IMR-90 (cell line): ENCODE data around the gene HCFC1R1. TPM values are rescaled to one million over a fixed set of nuclear protein-coding genes. Genes with fewer than 3 reads are reported as not detected.

Experiments used
- ATAC-seq: fragments of 200-7000 bp; cut with Tn5 transposase; 2 replicates; pipeline ENCODE4 v1.9.1; 2020; ENCODE audit warnings: low read depth, mild to moderate bottlenecking, moderate library complexity
- BruUV-seq: library from RNA; stranded (reverse); fragments of 400-500 nt; replicated peaks from 2 replicates; lab custom pipeline; 2021; lab: Mats Ljungman, UMichigan
- CTCF ChIA-PET: fragments of 300-600 bp; formaldehyde crosslinking; extraction: SDS; loops from one replicate; lab custom pipeline; 2021; ENCODE audit warnings: antibody characterized with exemption; lab: Yijun Ruan, JAX
- POLR2A ChIA-PET: fragments of 300-600 bp; sonication (Branson Sonifier 250); formaldehyde crosslinking; loops from one replicate; lab custom pipeline; 2022; ENCODE audit warnings: antibody characterized with exemption; ENCODE audit not compliant: unreplicated experiment; lab: Charles Lee
- DNase-seq: peaks from one replicate; pipeline ENCODE4 v3.0.0; 2013
- H2AFZ ChIP-seq: replicated peaks from 2 replicates; pipeline ENCODE3; 2013; ENCODE audit warnings: low read length, mild to moderate bottlenecking; ENCODE audit not compliant: poor library complexity
- H2AK5ac ChIP-seq: 2 replicates; pipeline ENCODE4 v1.6.1; 2013; ENCODE audit warnings: low read depth, low read length, inconsistent platforms
- H2AK9ac ChIP-seq: replicated peaks from 2 replicates; pipeline ENCODE3; 2013; ENCODE audit warnings: mild to moderate bottlenecking, low read depth, low read length, moderate library complexity; ENCODE audit not compliant: poor library complexity
- H2BK120ac ChIP-seq: 2 replicates; pipeline ENCODE4 v1.6.1; 2013; ENCODE audit warnings: low read depth, low read length, inconsistent platforms
- H2BK15ac ChIP-seq: 3 replicates; pipeline ENCODE4 v1.6.1; 2013; ENCODE audit warnings: low read depth, low read length, inconsistent platforms
- H2BK20ac ChIP-seq: 2 replicates; pipeline ENCODE4 v1.6.1; 2013; ENCODE audit warnings: low read depth, mild to moderate bottlenecking, inconsistent platforms, low read length, moderate library complexity
- H2BK5ac ChIP-seq: 2 replicates; pipeline ENCODE4 v1.6.1; 2013; ENCODE audit warnings: mild to moderate bottlenecking, low read depth, low read length, inconsistent platforms; ENCODE audit not compliant: poor library complexity, severe bottlenecking
- H3K14ac ChIP-seq: replicated peaks from 2 replicates; pipeline ENCODE4 v1.6.1; 2013; ENCODE audit warnings: low read depth, low read length, inconsistent platforms
- H3K18ac ChIP-seq: 2 replicates; pipeline ENCODE4 v1.6.1; 2013; ENCODE audit warnings: low read depth, low read length, control low read depth
- H3K23ac ChIP-seq: 2 replicates; pipeline ENCODE4 v1.6.1; 2013; ENCODE audit warnings: low read depth, low read length, inconsistent platforms
- H3K27ac ChIP-seq: 2 replicates; pipeline ENCODE4 v1.5.1; 2013; ENCODE audit warnings: mild to moderate bottlenecking, control low read depth, low read length; ENCODE audit not compliant: insufficient read depth
- H3K27me3 ChIP-seq: 2 replicates; pipeline ENCODE4 v1.6.1; 2013; ENCODE audit warnings: low read length; ENCODE audit not compliant: control insufficient read depth, insufficient read depth
- H3K36me3 ChIP-seq: 2 replicates; pipeline ENCODE4 v1.6.1; 2013; ENCODE audit warnings: low read length, mixed read lengths; ENCODE audit not compliant: control insufficient read depth, insufficient read depth
- H3K4ac ChIP-seq: 2 replicates; pipeline ENCODE4 v1.6.1; 2013; ENCODE audit warnings: low read depth, low read length, inconsistent platforms
- H3K4me1 ChIP-seq: 2 replicates; pipeline ENCODE4 v1.6.1; 2013; ENCODE audit warnings: low read length, mixed read lengths; ENCODE audit not compliant: control insufficient read depth, insufficient read depth
- H3K4me2 ChIP-seq: 2 replicates; pipeline ENCODE4 v1.6.1; 2013; ENCODE audit warnings: low read depth, mild to moderate bottlenecking, control low read depth, low read length, moderate library complexity
- H3K4me3 ChIP-seq: 2 replicates; pipeline ENCODE4 v1.5.1; 2013; ENCODE audit warnings: low read depth, mild to moderate bottlenecking, control low read depth, low read length, moderate library complexity; ENCODE audit not compliant: insufficient read depth
- H3K56ac ChIP-seq: 2 replicates; pipeline ENCODE4 v1.6.1; 2013; ENCODE audit warnings: low read length, inconsistent platforms; ENCODE audit not compliant: insufficient read depth; ENCODE audit errors: extremely low read depth
- H3K79me1 ChIP-seq, 2 experiments: 2 replicates each; pipeline ENCODE4 v1.6.1; 2013; ENCODE audit warnings: low read length in 2 of 2, inconsistent platforms in 1 of 2, low read depth in 1 of 2
- H3K9ac ChIP-seq: 2 replicates; pipeline ENCODE4 v1.6.1; 2013; ENCODE audit warnings: low read depth, low read length, control low read depth
- H3K9me1 ChIP-seq: 2 replicates; pipeline ENCODE4 v1.6.1; 2013; ENCODE audit warnings: low read length, inconsistent platforms; ENCODE audit not compliant: insufficient read depth
- H3K9me3 ChIP-seq: 2 replicates; pipeline ENCODE4 v1.6.1; 2013; ENCODE audit warnings: low read length; ENCODE audit not compliant: control insufficient read depth, insufficient read depth
- H4K20me1 ChIP-seq: 2 replicates; pipeline ENCODE4 v1.6.1; 2013; ENCODE audit warnings: low read length, inconsistent platforms; ENCODE audit not compliant: insufficient read depth
- H4K5ac ChIP-seq: 2 replicates; pipeline ENCODE4 v1.6.1; 2013; ENCODE audit warnings: mild to moderate bottlenecking, low read depth, low read length, control low read depth
- H4K8ac ChIP-seq, 2 experiments: 2 replicates each; pipeline ENCODE4 v1.6.1; 2013; ENCODE audit warnings: low read depth in 2 of 2, low read length in 2 of 2, control low read depth in 1 of 2, inconsistent platforms in 1 of 2
- H4K91ac ChIP-seq: 2 replicates; pipeline ENCODE4 v1.6.1; 2013; ENCODE audit warnings: low read depth, low read length, inconsistent platforms; ENCODE audit not compliant: insufficient read depth
- CEBPB ChIP-seq: IDR thresholded peaks from 2 replicates; pipeline ENCODE4 v1.6.1; 2012; ENCODE audit warnings: low read depth, low read length, improper control_type of control experiment
- NFE2L2 ChIP-seq: fragments of 150-350 bp; IDR thresholded peaks from 2 replicates; pipeline ENCODE4 v1.6.1; 2016; ENCODE audit warnings: low read depth, mild to moderate bottlenecking, low read length
- WGBS, 2 experiments: methylation state at CpG; one replicate each; pipeline versions ENCODE4 v1.1.5 to v1.1.7; 2013; ENCODE audit warnings: missing lambda C conversion rate in 2 of 2; ENCODE audit not compliant: insufficient read length in 1 of 2; ENCODE audit errors: extremely low coverage in 2 of 2; 5-methylcytosine and 5-hydroxymethylcytosine counted together
- dilution Hi-C: fragments of 300-500 bp; cut with HindIII; formaldehyde crosslinking; loops from one replicate; pipeline ENCODE4 v1.14.3; 2018; ENCODE audit warnings: low sequenced_read_pairs; ENCODE audit not compliant: unreplicated experiment
- in situ Hi-C: fragments of 300-500 bp; cut with MboI; formaldehyde crosslinking; loops from 3 replicates; pipeline ENCODE4 v1.14.3; 2019; ENCODE audit warnings: low sequenced_read_pairs, inconsistent platforms, mixed read lengths
- intact Hi-C: fragments of 100-400 bp; cut with micrococcal nuclease; formaldehyde crosslinking; loops from 2 replicates; pipeline ENCODE4 v1.10.0; 2022
- polyA plus RNA-seq, 3 experiments: library from polyadenylated mRNA; depleted of rRNA; stranded (reverse); fragments of >200 nt; gene quantifications; 2 replicates each; pipeline ENCODE4 v1.2.3, GENCODE V29; 2012; ENCODE audit warnings: low replicate concordance in 1 of 3
- total RNA-seq: library from RNA; depleted of rRNA; stranded (reverse); fragments of >200 nt; gene quantifications from 2 replicates; pipeline ENCODE4 v1.2.3, GENCODE V29; 2012

The HCFC1R1 gene
- total and polyA plus RNA-seq, 2 of the 4 experiments (the other 2 are of a cell fraction) = 7.2 to 57.9 TPM

DNA sequence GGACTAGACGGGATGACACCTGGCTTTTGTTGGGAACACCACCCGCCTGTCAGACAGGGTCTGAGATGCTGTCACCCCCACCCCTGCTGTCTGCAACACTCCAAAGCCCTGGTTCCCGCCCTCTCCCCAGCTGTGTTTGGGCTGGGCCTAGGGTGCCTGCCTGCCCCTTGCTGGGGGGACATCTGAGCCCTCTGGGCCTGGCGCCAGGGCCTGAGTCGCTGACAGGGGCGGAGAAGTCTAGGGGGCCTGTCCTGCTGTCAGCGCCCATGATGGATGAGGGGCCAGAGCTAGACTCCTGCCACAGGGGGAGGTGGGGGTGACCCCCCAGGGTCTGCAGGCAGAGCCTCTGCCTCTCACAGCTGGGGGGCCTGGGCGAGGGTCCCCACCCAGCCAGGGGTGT lies 35.9 kb downstream of the HCFC1R1 start:
- Histone ChIP-seq H3K27ac (no peak overlapping the region), H4K5ac (no peak overlapping the region), H3K14ac (no peak overlapping the region), H3K56ac (no peak overlapping the region), H3K9ac (no peak overlapping the region), H2BK120ac (no peak overlapping the region), H3K4ac (no peak overlapping the region), H2BK20ac (no peak overlapping the region), H2BK15ac (no peak overlapping the region), H4K20me1 (no peaks in the 10 kb centered on the region), H3K4me2 (no peak overlapping the region), H3K9me3 (no peaks in the 10 kb centered on the region), H3K23ac (no peak overlapping the region), H3K9me1 (no peaks in the 10 kb centered on the region), H2AK5ac (no peak overlapping the region), H3K18ac (no peak overlapping the region), H3K79me1 (no peaks in the 10 kb centered on the region), H3K4me3 (no peak overlapping the region), H3K27me3 (peaks cover 21% of the 10 kb centered on the region), H3K4me1 (peaks cover 2% of the 10 kb centered on the region; the same call in 1 of the 2 replicates), H2BK5ac (no peak overlapping the region), H4K91ac (no peak overlapping the region), H3K36me3 (no peaks in the 10 kb centered on the region), H2AK9ac (no peak overlapping the region), H2AFZ (no peak overlapping the region), H4K8ac (no peak overlapping the region)
- BruUV-seq = no TSS peak
- TF ChIP-seq NFE2L2 = no peak
- no peak for TF ChIP-seq CEBPB
- in situ Hi-C loops = no loop called here
- no peak for DNase-seq
- dilution Hi-C loops = no loop called here
- WGBS, 2 experiments = 0% methylated on average over 1 of the region's 8 CpGs; no CpG with 5 or more reads in 1 of the 2 experiments
- POLR2A ChIA-PET = no interaction called here
- intact Hi-C loops = no loop called here
- CTCF ChIA-PET = no interaction called here
- ATAC-seq = no peak
